Kidney epithelial cell (primary cell): ENCODE results near the gene CFC1B. TPM values are rescaled to one million over a fixed set of nuclear protein-coding genes. Genes with fewer than 3 reads are reported as not detected.
"Not testable (repeated sequence)": the region's sequence is repeated elsewhere in the genome, so short reads cannot be mapped to it uniquely, and the experiment has no call there.

ENCODE experiments used
- DNase-seq: peaks from one replicate; pipeline ENCODE4 v3.0.0-alpha.2; 2010; ENCODE audit warnings: low read depth
- H3K27me3 ChIP-seq: 2 replicates; pipeline ENCODE4 v1.6.0; 2011; ENCODE audit warnings: low read length; ENCODE audit not compliant: control insufficient read depth, insufficient read depth
- H3K36me3 ChIP-seq: 2 replicates; pipeline ENCODE4 v1.5.1; 2011; ENCODE audit warnings: low read length; ENCODE audit not compliant: control insufficient read depth, insufficient read depth
- H3K4me3 ChIP-seq: 2 replicates; pipeline ENCODE4 v1.5.1; 2011; ENCODE audit warnings: low read depth, mild to moderate bottlenecking, control low read depth, low read length
- total RNA-seq: library from RNA; depleted of rRNA; stranded (reverse); fragments of >200 nt; gene quantifications from 2 replicates; pipeline ENCODE4 v1.2.3, GENCODE V29; 2015

The CFC1B gene
- total RNA-seq, 1 donor from 2014 or later, result not detected

GRCh38 chr2:130542789-130543188, 21.8 kb downstream of the CFC1B start:
- H3K27me3 ChIP-seq, H3K36me3 ChIP-seq, H3K4me3 ChIP-seq, DNase-seq: not testable (repeated sequence)

GRCh38 chr2:130543785-130544528, 22.9 kb downstream of the CFC1B start:
- not testable (repeated sequence) for H3K36me3 ChIP-seq, H3K4me3 ChIP-seq, H3K27me3 ChIP-seq, DNase-seq

GRCh38 chr2:130544978-130545377, 24.0 kb downstream of the CFC1B start:
- not testable (repeated sequence) for DNase-seq, H3K36me3 ChIP-seq, H3K27me3 ChIP-seq, H3K4me3 ChIP-seq

GRCh38 chr2:130548418-130548817, 27.4 kb downstream of the CFC1B start:
- not testable (repeated sequence) for H3K4me3 ChIP-seq, H3K36me3 ChIP-seq, H3K27me3 ChIP-seq, DNase-seq

GRCh38 chr2:130549475-130549874, 28.5 kb downstream of the CFC1B start:
- not testable (repeated sequence) for H3K4me3 ChIP-seq, H3K27me3 ChIP-seq, H3K36me3 ChIP-seq, DNase-seq

GRCh38 chr2:130554178-130554577, 33.2 kb downstream of the CFC1B start:
- H3K27me3 ChIP-seq, H3K4me3 ChIP-seq, H3K36me3 ChIP-seq, DNase-seq: not testable (repeated sequence)

GRCh38 chr2:130556441-130556840, 35.4 kb downstream of the CFC1B start:
- not testable (repeated sequence) for H3K36me3 ChIP-seq, DNase-seq, H3K4me3 ChIP-seq, H3K27me3 ChIP-seq

- not testable (repeated sequence) for H3K36me3 ChIP-seq, H3K27me3 ChIP-seq, H3K4me3 ChIP-seq, DNase-seq
Measured at GRCh38 chr2:130566165-130566564, 45.1 kb downstream of the CFC1B start.

GRCh38 chr2:130571929-130572328, 50.9 kb downstream of the CFC1B start:
- DNase-seq, H3K36me3 ChIP-seq, H3K4me3 ChIP-seq, H3K27me3 ChIP-seq: not testable (repeated sequence)

GRCh38 chr2:130574230-130574629, 53.2 kb downstream of the CFC1B start:
- H3K4me3 ChIP-seq, H3K27me3 ChIP-seq, DNase-seq, H3K36me3 ChIP-seq: not testable (repeated sequence)

GRCh38 chr2:130576209-130576784, 55.3 kb downstream of the CFC1B start:
- H3K36me3 ChIP-seq, DNase-seq, H3K4me3 ChIP-seq, H3K27me3 ChIP-seq: not testable (repeated sequence)

GRCh38 chr2:130577559-130577958, 56.5 kb downstream of the CFC1B start:
- not testable (repeated sequence) for H3K36me3 ChIP-seq, H3K27me3 ChIP-seq, DNase-seq, H3K4me3 ChIP-seq

Other genes with a start within 250 kb of the CFC1B start
- gene IMP4, start 178.3 kb upstream of the CFC1B start, total RNA-seq, result 121 and 150 TPM in 2 replicates
- gene PTPN18, start 165.2 kb upstream of the CFC1B start, total RNA-seq, result 15.9 and 35.6 TPM in 2 replicates
- not detected in 2 replicates for gene POTEI, start 11.9 kb upstream of the CFC1B start, total RNA-seq
- not detected in 2 replicates for gene CFC1, start 78.4 kb downstream of the CFC1B start, total RNA-seq
- not detected in 2 replicates for gene POTEJ, start 90.2 kb downstream of the CFC1B start, total RNA-seq
- gene GPR148, start 207.8 kb downstream of the CFC1B start, total RNA-seq, result not detected in 2 replicates
- gene AMER3, start 234.3 kb downstream of the CFC1B start, total RNA-seq, result not detected in 2 replicates